GM21360 (cell line): ENCODE measurements around the gene ITGB3BP.
"Not testable (repeated sequence)": the region's sequence is repeated elsewhere in the genome, so short reads cannot be mapped to it uniquely, and the experiment has no call there.

Experiments
- ATAC-seq: cut with Tn5 transposase; IDR thresholded peaks from one replicate; pipeline ENCODE4 v1.9.1; 2021; ENCODE audit warnings: mild to moderate bottlenecking, moderate library complexity; ENCODE audit not compliant: unreplicated experiment

Gene ITGB3BP

GRCh38 chr1:63423649-63424048, 99.4 kb downstream of the ITGB3BP start:
- ATAC-seq: no peak

- ATAC-seq: not testable (repeated sequence)
Measured at GRCh38 chr1:63420746-63421145, 102.3 kb downstream of the ITGB3BP start.

GRCh38 chr1:63418101-63418500, 104.9 kb downstream of the ITGB3BP start:
- ATAC-seq: no peak

GRCh38 chr1:63414691-63415365, 108.2 kb downstream of the ITGB3BP start:
- ATAC-seq: no peak

- ATAC-seq: no peak
Measured at GRCh38 chr1:63413394-63413793, 109.6 kb downstream of the ITGB3BP start.

GRCh38 chr1:63411066-63411465, 112.0 kb downstream of the ITGB3BP start:
- no peak for ATAC-seq

- ATAC-seq: no peak
Measured at GRCh38 chr1:63408331-63408730, 114.7 kb downstream of the ITGB3BP start.

GRCh38 chr1:63407002-63407401, 116.0 kb downstream of the ITGB3BP start:
- ATAC-seq: no peak

- no peak for ATAC-seq
Measured at GRCh38 chr1:63405987-63406386, 117.0 kb downstream of the ITGB3BP start.

GRCh38 chr1:63405021-63405420, 118.0 kb downstream of the ITGB3BP start:
- ATAC-seq: no peak

GRCh38 chr1:63403386-63403785, 119.6 kb downstream of the ITGB3BP start:
- no peak for ATAC-seq

GRCh38 chr1:63401945-63402344, 121.1 kb downstream of the ITGB3BP start:
- no peak for ATAC-seq
